ENCODE results near the gene KLHL2. TPM values are rescaled to one million over a fixed set of nuclear protein-coding genes. Genes with fewer than 3 reads are reported as not detected.
"Not testable (repeated sequence)": the region's sequence is repeated elsewhere in the genome, so short reads cannot be mapped to it uniquely, and the experiment has no call there.

KLHL2 gene
- total RNA-seq, 1 donor from 2014 or later: 14.1 TPM

DNA sequence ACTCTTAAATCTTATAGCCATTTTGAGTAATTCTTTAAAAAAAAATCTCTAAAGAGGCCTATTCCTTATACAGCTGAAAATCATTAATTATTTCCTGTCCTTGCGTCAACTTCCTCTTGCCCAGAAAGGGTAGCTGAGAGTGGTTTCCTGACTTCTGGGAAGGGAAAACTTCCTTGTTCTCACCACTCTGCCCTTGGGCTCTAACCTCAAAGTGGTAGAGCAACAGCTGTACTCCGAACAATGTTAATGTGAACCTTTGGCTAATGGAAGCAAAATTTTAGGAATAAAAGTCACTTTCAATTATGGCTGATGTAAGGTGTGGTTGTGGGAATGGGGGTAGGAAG lies 15.3 kb downstream of the KLHL2 start:
- no peak overlapping the region for H3K4me3 Mint-ChIP-seq
- no peaks in the 10 kb centered on the region for H3K9me3 Mint-ChIP-seq
- no peaks in the 10 kb centered on the region for H3K27me3 Mint-ChIP-seq
- H3K27ac Mint-ChIP-seq: peak overlapping the region; percentile 66
- H3K36me3 Mint-ChIP-seq: peaks cover 9% of the 10 kb centered on the region
- TF ChIP-seq, protein P1, sequence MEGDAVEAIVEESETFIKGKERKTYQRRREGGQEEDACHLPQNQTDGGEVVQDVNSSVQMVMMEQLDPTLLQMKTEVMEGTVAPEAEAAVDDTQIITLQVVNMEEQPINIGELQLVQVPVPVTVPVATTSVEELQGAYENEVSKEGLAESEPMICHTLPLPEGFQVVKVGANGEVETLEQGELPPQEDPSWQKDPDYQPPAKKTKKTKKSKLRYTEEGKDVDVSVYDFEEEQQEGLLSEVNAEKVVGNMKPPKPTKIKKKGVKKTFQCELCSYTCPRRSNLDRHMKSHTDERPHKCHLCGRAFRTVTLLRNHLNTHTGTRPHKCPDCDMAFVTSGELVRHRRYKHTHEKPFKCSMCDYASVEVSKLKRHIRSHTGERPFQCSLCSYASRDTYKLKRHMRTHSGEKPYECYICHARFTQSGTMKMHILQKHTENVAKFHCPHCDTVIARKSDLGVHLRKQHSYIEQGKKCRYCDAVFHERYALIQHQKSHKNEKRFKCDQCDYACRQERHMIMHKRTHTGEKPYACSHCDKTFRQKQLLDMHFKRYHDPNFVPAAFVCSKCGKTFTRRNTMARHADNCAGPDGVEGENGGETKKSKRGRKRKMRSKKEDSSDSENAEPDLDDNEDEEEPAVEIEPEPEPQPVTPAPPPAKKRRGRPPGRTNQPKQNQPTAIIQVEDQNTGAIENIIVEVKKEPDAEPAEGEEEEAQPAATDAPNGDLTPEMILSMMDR (conservative IDR thresholded peaks at IDR 0.05): no peak
- DNase-seq (ENCODE audit: extremely low spot score, unreplicated experiment): no peak
- peaks cover 23% of the 10 kb centered on the region for H3K4me1 Mint-ChIP-seq (ENCODE audit: unreplicated experiment)

DNA sequence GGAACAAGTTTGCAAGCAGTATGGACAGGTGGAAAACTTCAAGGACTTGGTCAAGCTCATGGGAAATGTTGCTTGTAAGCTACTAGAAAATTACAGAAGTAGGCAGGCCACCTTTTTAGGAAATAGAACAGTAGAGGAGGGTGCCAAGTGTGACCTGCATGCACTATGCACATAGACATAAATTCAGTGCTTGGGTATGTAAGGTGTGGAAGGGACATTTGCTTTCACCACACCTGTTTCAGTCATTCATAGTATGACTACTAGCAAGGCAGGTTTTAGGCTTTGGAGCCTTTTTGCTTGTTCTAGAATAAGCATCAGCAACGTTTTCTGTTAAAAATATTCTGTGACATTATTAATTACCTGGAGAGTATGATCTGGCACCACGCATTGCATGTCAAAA lies 20.0 kb downstream of the KLHL2 start:
- not testable (repeated sequence) for H3K27ac Mint-ChIP-seq, H3K9me3 Mint-ChIP-seq

DNA sequence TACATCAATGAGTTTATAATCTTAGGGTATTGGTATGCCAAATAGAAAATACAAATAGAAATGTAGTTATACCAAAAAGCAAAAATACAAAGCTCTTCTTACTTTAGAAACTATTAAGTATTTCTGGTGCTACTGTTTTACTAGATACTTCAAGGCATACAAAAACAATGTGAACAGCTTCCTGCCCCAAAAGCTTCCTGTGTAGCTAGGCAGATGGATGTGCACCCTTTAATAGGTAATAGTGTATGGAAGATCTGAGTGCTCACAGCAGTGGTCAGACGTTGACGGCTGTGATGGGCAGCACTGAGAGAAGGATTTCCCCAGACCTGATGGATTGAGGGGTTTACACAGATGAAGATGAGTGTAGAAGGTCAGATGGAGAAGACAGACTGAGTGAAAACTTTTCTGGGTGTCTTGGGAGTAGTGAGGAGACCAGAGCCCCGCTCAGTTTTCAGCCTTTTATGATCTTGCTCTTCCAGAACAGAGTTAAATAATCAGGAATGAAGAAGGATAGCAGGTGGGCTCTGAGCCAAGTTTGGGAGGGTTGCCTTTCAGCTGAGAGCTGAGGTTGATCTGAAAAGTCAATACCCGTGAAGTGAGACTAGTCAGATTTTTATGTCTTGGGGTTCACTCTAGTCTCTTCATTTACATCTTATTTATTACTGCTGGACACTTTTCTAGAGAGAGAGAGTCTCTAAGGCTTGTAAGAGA lies 22.3 kb downstream of the KLHL2 start:
- not testable (repeated sequence) for H3K4me1 Mint-ChIP-seq (ENCODE audit: unreplicated experiment); H3K4me3 Mint-ChIP-seq; DNase-seq (ENCODE audit: extremely low spot score, unreplicated experiment); H3K36me3 Mint-ChIP-seq; H3K27me3 Mint-ChIP-seq; H3K9me3 Mint-ChIP-seq; H3K27ac Mint-ChIP-seq

More for the DNA sequence above, 20.0 kb downstream of the KLHL2 start:
- not testable (repeated sequence) for H3K4me3 Mint-ChIP-seq; H3K27me3 Mint-ChIP-seq; H3K36me3 Mint-ChIP-seq; DNase-seq (ENCODE audit: extremely low spot score, unreplicated experiment); H3K4me1 Mint-ChIP-seq (ENCODE audit: unreplicated experiment)

DNA sequence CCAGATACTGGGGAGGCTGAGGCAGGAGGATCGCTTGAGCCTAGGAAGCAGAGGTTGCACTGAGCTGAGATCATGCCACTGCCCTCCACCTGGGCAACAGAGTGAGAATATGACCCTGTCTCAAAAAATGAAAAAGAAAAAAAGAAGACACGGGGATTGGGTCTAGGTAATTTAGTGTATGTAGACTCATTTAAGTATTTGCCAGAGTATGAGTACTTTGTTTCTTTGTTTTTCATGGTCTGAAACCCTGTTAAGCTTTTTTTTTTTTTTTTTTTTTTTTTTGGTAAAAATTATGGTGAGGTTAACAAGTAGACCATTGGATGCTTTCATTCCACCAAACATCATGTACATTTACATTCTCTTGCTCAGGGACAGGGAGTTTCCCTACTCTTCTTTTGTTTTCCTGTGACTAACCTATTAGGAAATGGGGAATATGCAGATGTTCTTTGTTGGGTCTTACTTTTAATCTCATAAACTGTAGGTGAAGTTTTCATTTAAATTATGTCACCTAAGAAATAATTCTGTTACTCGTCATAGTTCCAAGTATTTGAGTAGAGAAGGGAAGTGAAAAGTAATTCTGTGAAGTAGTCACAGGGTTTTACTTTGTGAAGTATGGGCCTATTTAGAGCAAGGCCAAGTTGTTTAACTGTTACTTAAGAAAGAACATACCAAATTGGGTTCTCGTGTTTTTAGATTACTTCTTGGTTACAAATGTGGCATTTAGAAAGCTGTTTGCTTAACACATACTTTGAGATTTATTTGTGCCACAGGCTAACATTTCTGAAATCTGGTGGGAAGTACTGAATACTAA lies 25.5 kb downstream of the KLHL2 start:
- H3K4me3 Mint-ChIP-seq; H3K27ac Mint-ChIP-seq; DNase-seq (ENCODE audit: extremely low spot score, unreplicated experiment); H3K27me3 Mint-ChIP-seq; H3K9me3 Mint-ChIP-seq; H3K4me1 Mint-ChIP-seq (ENCODE audit: unreplicated experiment); H3K36me3 Mint-ChIP-seq: not testable (repeated sequence)

DNA sequence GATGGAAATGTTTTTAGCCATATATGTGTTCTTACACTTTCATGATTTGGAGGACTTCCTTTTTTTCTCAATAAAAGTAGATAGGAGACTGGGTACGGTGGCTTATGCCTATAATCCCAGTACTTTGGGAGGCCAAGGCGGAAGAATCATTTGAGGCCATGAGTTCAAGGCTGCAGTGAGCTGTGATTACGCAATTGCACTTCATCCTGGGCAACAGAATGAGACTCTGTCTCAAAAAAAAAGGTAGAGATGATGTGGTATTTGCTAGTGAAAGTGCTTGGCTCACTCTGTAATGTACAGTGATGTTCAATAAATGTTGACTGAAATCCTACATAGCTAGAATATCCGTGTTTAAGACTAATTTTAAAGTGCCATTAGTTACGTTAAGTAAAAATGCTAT lies 27.4 kb downstream of the KLHL2 start:
- no peak overlapping the region for H3K27ac Mint-ChIP-seq
- H3K9me3 Mint-ChIP-seq: no peaks in the 10 kb centered on the region
- peaks cover 10% of the 10 kb centered on the region for H3K4me1 Mint-ChIP-seq (ENCODE audit: unreplicated experiment)
- H3K27me3 Mint-ChIP-seq: no peaks in the 10 kb centered on the region
- H3K36me3 Mint-ChIP-seq: peaks cover 6% of the 10 kb centered on the region
- DNase-seq (ENCODE audit: extremely low spot score, unreplicated experiment): no peak
- H3K4me3 Mint-ChIP-seq: no peak overlapping the region
- TF ChIP-seq, protein P1 (conservative IDR thresholded peaks at IDR 0.05): no peak

DNA sequence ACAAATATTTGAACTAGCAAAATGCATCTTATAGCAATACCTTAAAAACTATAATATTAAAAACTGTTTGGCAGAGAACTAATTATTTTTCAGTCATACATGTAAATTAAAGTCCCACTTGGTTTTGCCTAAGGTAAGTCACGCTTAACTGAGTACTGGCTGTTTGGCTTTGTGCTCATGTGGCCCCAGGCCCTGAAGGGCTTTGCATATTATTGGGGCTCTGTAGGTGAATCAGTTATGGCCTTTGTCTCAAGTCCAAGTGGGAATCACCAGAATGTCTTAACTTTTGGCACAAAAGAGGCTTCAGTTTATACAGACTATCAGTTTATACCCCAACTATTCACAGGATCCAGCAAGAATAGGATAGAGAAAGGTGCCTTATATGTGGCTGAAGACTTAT lies 29.5 kb downstream of the KLHL2 start:
- H3K9me3 Mint-ChIP-seq; H3K27me3 Mint-ChIP-seq; H3K4me3 Mint-ChIP-seq; H3K27ac Mint-ChIP-seq; DNase-seq (ENCODE audit: extremely low spot score, unreplicated experiment): not testable (repeated sequence)
- peaks cover 10% of the 10 kb centered on the region for H3K36me3 Mint-ChIP-seq
- H3K4me1 Mint-ChIP-seq (ENCODE audit: unreplicated experiment): peaks cover 13% of the 10 kb centered on the region

DNA sequence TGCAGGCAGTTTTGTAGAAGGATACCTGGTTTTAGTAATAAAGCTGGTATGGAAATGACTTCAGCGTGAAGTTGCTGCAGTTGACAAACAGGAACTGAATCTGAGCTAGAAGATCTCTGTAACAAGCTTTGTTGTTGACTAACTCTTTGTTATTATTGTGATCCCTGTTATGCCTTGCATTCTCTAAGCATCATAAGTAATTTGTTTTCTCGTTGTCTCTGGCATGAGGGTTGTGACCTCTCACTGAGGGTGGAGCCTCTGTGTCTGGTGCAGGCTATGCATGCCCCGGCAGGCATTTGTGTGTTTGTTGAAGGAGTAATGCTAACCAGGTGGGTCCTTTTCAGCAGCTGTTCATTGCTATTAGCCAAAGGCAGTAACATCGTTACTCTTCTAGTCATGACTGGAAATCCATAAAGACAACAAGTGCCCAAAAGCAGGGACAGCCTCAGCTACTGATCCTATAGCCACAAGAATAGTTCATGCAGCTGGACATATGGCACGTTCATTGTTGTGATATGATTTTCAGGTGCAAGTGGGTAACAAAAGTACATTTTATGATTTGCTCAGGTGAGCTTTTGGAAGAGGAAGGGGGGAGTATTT lies 30.8 kb downstream of the KLHL2 start:
- peak overlapping the region; percentile 9 for H3K4me3 Mint-ChIP-seq
- H3K9me3 Mint-ChIP-seq; DNase-seq (ENCODE audit: extremely low spot score, unreplicated experiment); H3K27me3 Mint-ChIP-seq: not testable (repeated sequence)
- H3K4me1 Mint-ChIP-seq (ENCODE audit: unreplicated experiment): peaks cover 13% of the 10 kb centered on the region
- H3K36me3 Mint-ChIP-seq: peaks cover 12% of the 10 kb centered on the region
- peak overlapping the region; percentile 40 for H3K27ac Mint-ChIP-seq

DNA sequence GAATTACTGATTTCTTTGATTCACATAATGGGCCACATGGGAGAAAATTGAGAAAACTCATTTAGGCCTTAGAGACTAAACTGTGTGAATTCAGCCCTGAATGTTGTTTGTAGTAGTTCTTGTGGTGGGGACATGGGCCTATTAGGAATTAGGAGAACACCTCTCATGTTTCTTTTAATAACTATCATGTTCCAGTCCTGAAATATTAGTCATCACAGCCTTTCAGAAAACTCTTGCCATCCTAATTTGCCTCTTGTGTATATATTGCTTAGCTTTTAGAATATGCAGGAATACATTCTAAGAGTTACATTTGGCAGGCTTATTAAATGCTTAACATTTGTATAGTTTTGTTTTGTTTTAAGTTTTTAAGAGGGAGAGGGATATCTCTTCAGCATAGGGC lies 33.4 kb downstream of the KLHL2 start:
- Mint-ChIP-seq H3K4me1 (ENCODE audit: unreplicated experiment) (peaks cover 13% of the 10 kb centered on the region), H3K36me3 (peaks cover 15% of the 10 kb centered on the region)
- H3K4me3 Mint-ChIP-seq; H3K27me3 Mint-ChIP-seq; H3K9me3 Mint-ChIP-seq; DNase-seq (ENCODE audit: extremely low spot score, unreplicated experiment); H3K27ac Mint-ChIP-seq: not testable (repeated sequence)

DNA sequence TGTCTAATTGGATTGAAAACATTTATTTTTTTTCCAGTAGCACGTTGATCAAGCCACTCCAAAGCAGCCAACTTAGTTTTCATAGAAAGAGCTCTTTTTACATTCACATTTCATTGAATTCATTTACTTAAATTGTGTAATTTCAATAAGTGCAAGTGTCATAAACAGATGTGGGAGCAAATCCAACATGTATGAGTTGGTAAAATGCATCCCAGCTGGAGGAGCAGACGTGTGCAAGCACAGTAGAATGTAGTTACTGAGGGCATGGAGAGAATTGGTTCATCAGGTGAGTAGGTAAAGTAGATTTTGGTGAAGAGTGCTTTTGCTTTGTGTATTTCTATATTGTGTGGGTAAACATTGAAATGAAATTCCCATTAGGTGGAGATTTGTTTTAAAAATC lies 36.8 kb downstream of the KLHL2 start:
- H3K27ac Mint-ChIP-seq; H3K27me3 Mint-ChIP-seq; H3K4me3 Mint-ChIP-seq; DNase-seq (ENCODE audit: extremely low spot score, unreplicated experiment); H3K9me3 Mint-ChIP-seq; H3K4me1 Mint-ChIP-seq (ENCODE audit: unreplicated experiment): not testable (repeated sequence)
- peaks cover 11% of the 10 kb centered on the region for H3K36me3 Mint-ChIP-seq

DNA sequence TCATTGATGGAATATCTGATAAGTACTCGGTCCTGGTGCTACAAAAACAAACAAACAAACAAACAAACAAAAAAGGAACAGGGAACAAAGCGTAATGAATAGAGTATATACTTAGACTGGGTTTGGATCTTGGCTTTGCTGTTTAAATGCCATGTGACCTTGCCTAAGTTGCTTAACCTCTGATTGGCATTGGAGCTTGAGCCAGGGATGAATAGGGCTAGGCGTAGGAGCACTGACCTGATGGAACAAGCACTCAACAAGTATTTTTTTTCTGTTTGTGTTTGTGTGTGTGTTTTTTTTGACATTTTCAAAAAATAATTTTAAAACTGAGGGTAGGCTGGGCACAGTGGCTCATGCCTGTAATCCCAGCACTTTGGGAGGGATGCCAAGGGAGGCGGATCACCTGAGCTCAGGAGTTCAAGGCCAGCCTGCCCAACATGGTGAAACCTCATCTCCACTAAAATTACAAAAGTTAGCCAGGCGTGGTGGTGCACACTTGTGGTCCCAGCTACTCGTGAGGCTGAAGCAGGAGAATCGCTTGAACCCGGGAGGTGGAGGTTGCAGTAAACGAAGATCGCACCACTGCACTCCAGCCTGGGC lies 37.3 kb downstream of the KLHL2 start:
- H3K27ac Mint-ChIP-seq; H3K4me1 Mint-ChIP-seq (ENCODE audit: unreplicated experiment); H3K4me3 Mint-ChIP-seq; DNase-seq (ENCODE audit: extremely low spot score, unreplicated experiment); H3K27me3 Mint-ChIP-seq; H3K9me3 Mint-ChIP-seq: not testable (repeated sequence)
- H3K36me3 Mint-ChIP-seq: peaks cover 11% of the 10 kb centered on the region
